GM10266 (cell line): ENCODE results near the gene TNFRSF1B.

Experiments used
- DNase-seq: peaks from one replicate; pipeline ENCODE4 v3.0.0; 2012; ENCODE audit errors: extremely low spot score
- TF ChIP-seq, protein P1 (sequence below): IDR thresholded peaks from 2 replicates; pipeline ENCODE4 v1.5.1; 2012; ENCODE audit warnings: mild to moderate bottlenecking, low read depth; ENCODE audit not compliant: control insufficient read depth, insufficient read depth; ENCODE audit errors: missing control alignments

The TNFRSF1B gene

DNA sequence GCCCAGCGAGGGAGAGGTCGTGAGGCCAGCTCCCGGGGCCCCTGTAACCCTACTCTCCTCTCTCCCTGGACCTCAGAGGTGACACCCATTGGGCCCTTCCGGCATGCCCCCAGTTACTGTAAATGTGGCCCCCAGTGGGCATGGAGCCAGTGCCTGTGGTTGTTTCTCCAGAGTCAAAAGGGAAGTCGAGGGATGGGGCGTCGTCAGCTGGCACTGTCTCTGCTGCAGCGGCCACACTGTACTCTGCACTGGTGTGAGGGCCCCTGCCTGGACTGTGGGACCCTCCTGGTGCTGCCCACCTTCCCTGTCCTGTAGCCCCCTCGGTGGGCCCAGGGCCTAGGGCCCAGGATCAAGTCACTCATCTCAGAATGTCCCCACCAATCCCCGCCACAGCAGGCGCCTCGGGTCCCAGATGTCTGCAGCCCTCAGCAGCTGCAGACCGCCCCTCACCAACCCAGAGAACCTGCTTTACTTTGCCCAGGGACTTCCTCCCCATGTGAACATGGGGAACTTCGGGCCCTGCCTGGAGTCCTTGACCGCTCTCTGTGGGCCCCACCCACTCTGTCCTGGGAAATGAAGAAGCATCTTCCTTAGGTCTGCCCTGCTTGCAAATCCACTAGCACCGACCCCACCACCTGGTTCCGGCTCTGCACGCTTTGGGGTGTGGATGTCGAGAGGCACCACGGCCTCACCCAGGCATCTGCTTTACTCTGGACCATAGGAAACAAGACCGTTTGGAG lies 23.7 kb upstream of the TNFRSF1B start:
- no peak for DNase-seq

DNA sequence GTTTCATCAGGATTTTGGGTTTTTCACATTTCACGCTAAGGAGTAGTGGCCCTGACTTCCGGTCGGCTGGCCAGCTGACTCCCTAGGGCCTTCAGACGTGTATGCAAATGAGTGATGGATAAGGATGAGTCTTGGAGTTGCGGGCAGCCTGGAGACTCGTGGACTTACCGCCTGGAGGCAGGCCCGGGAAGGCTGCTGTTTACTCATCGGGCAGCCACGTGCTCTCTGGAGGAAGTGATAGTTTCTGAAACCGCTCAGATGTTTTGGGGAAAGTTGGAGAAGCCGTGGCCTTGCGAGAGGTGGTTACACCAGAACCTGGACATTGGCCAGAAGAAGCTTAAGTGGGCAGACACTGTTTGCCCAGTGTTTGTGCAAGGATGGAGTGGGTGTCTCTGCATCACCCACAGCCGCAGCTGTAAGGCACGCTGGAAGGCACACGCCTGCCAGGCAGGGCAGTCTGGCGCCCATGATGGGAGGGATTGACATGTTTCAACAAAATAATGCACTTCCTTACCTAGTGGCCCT lies 23.1 kb upstream of the TNFRSF1B start:
- DNase-seq, result no peak
- TF ChIP-seq, protein P1, sequence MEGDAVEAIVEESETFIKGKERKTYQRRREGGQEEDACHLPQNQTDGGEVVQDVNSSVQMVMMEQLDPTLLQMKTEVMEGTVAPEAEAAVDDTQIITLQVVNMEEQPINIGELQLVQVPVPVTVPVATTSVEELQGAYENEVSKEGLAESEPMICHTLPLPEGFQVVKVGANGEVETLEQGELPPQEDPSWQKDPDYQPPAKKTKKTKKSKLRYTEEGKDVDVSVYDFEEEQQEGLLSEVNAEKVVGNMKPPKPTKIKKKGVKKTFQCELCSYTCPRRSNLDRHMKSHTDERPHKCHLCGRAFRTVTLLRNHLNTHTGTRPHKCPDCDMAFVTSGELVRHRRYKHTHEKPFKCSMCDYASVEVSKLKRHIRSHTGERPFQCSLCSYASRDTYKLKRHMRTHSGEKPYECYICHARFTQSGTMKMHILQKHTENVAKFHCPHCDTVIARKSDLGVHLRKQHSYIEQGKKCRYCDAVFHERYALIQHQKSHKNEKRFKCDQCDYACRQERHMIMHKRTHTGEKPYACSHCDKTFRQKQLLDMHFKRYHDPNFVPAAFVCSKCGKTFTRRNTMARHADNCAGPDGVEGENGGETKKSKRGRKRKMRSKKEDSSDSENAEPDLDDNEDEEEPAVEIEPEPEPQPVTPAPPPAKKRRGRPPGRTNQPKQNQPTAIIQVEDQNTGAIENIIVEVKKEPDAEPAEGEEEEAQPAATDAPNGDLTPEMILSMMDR, result peak; percentile 2

More for the DNA sequence above, 23.7 kb upstream of the TNFRSF1B start:
- TF ChIP-seq, protein P1, result no peak

DNA sequence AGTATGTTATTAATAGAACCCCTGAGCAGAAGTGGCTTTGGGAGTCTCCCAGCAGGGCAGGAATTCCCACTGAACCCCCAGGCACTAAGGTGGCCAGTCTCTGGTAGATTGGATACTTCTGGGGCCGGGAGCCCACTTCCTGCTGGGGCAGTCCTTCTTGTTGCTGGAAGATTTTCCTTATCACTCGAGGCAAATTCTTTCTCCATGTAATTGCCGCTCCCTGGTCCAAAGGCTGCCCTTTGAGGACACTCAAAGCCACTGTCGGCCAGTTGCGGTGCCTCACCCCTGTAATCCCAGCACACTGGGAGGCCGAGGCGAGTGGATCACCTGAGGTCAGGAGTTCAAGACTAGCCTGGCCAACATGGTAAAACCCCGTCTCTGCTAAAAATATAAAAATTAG lies 22.6 kb upstream of the TNFRSF1B start:
- no peak for DNase-seq
- TF ChIP-seq, protein P1, result no peak

DNA sequence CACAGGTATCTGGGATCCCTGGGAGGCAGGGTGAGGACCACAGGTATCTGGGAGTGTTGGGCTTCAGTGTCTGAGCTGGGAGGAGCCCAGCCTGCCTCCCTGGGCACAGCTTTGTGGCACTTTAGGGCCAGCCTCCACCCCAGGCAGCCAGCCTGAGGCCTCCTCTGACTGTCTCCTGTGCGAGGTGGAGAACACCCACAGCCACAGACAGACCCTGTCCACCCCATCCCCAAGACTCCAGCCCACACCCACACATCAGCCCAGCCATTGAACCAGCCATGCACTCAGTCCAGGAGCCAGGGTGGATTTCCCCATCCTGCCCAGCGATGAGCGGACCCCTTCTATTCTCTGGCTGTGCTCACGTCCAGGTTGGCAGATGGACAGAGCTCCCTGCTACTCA lies 21.8 kb upstream of the TNFRSF1B start:
- TF ChIP-seq, protein P1, result no peak
- no peak for DNase-seq

DNA sequence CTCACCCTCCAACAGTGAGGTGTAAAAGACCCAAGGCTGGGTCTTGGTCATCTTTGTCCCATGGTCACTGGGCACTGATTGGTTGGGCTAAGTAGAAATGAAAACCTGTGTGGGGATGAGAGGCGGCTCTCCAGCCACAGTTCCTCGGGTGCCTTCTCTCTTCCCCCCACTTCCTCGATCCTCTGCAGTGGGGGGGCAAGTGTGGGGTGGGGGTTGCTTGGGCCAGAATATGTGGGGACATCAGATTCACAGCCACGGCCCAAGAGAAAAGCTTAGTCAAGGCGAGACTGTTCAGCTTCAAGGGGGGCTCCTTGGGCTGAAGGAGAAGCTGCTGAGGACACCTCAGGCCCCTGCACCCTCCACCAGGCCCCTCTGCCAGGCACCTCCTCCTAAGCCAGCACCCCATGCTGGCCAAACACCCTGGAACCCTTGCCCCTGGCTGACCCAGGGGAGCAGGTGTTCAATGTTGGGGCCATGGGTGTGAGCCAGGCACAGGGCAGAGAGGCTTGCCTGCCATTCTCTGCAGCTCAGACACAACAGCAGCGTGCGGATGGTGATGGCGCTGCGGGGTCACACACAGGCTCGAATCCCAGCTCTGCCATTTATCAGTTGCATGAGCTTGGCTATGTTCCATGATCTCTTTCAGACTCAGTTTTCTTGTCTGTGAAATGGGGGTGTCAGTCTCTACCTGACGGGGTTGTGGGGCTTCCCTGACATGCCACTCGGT lies 21.0 kb upstream of the TNFRSF1B start:
- no peak for DNase-seq
- TF ChIP-seq, protein P1, result no peak

DNA sequence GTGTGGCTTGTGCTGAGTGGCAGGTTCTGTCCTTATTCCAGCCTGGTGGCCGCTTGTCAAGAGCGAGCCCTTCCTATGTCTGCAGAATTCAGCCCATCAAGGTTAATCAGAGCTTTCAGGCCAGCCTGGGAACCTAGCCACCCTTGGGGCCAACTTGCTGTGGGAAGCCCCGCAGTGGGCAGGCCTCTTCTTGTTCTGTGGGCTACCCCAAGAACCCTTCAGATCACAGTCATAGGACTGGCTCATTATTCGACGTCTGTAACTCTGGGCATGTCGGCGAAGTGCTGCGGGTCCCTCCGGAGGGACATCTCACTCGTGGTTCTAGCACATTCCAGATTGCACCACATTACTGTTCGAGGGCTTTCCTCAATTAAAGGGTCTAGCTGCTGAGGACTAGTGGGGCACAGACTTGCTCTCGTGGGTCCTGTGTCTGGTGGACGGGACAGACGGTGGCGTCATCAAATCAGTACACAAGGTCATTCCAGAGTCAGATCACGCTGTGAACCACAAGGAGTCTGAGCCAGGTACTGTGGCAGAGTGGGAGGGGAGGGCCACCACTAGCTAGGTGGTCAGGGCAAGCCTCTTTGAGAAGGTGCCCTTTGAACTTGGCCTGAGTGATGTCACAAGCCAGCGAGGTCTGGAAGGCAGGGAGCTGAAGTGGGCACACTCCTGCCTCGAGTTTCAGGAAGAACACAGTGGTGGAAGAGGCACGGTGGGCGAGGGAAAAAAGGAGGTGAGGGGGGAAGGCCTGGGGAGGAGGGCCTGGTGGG lies 20.3 kb upstream of the TNFRSF1B start:
- TF ChIP-seq, protein P1, result no peak
- DNase-seq, result no peak
